GM21423 (cell line): Measurements from ENCODE around the gene B9D1.

ENCODE experiments used
- ATAC-seq: cut with Tn5 transposase; IDR thresholded peaks from one replicate; pipeline ENCODE4 v1.9.1; 2021; ENCODE audit warnings: mild to moderate bottlenecking, moderate library complexity; ENCODE audit not compliant: unreplicated experiment

The B9D1 gene

GRCh38 chr17:19325542-19325941 is 37.0 kb downstream of the B9D1 start:
- no peak for ATAC-seq

- no peak for ATAC-seq
Measured at GRCh38 chr17:19322861-19323260, 39.7 kb downstream of the B9D1 start.

- ATAC-seq = no peak
Measured at GRCh38 chr17:19322129-19322505, 40.4 kb downstream of the B9D1 start.

- ATAC-seq = no peak
Measured at GRCh38 chr17:19321481-19322128, 40.9 kb downstream of the B9D1 start.

GRCh38 chr17:19320876-19321275 is 41.6 kb downstream of the B9D1 start:
- no peak for ATAC-seq

- ATAC-seq = no peak
Measured at GRCh38 chr17:19319771-19320505, 42.6 kb downstream of the B9D1 start.

- ATAC-seq = no peak
Measured at GRCh38 chr17:19318611-19319010, 43.9 kb downstream of the B9D1 start.

- ATAC-seq = no peak
Measured at GRCh38 chr17:19317359-19318095, 45.0 kb downstream of the B9D1 start.

- no peak for ATAC-seq
Measured at GRCh38 chr17:19316761-19317358, 45.7 kb downstream of the B9D1 start.

- no peak for ATAC-seq
Measured at GRCh38 chr17:19315104-19315503, 47.4 kb downstream of the B9D1 start.

- ATAC-seq = no peak
Measured at GRCh38 chr17:19313746-19314651, 48.5 kb downstream of the B9D1 start.

GRCh38 chr17:19313066-19313745 is 49.3 kb downstream of the B9D1 start:
- no peak for ATAC-seq

- ATAC-seq = no peak
Measured at GRCh38 chr17:19312406-19312805, 50.1 kb downstream of the B9D1 start.

GRCh38 chr17:19311421-19312215 is 50.9 kb downstream of the B9D1 start:
- ATAC-seq = no peak

- ATAC-seq = no peak
Measured at GRCh38 chr17:19311016-19311415, 51.5 kb downstream of the B9D1 start.

- ATAC-seq = no peak
Measured at GRCh38 chr17:19310151-19310550, 52.4 kb downstream of the B9D1 start.

- ATAC-seq = no peak
Measured at GRCh38 chr17:19309701-19310100, 52.8 kb downstream of the B9D1 start.

GRCh38 chr17:19308398-19308797 is 54.1 kb downstream of the B9D1 start:
- ATAC-seq = no peak

- ATAC-seq = no peak
Measured at GRCh38 chr17:19307521-19307920, 55.0 kb downstream of the B9D1 start.
